ACHN (cell line): ENCODE data around the gene CLDN24.
"Not testable (repeated sequence)": the region's sequence is repeated elsewhere in the genome, so short reads cannot be mapped to it uniquely, and the experiment has no call there.

Experiments used
- DNase-seq: peaks from one replicate; pipeline ENCODE4 v3.0.0-alpha.2; 2015
- in situ Hi-C: cut with HindIII; loops from 2 replicates; pipeline ENCODE4 v1.10.0; 2017; ENCODE audit warnings: low sequenced_read_pairs, low pct_ligation_motif_present, low pct_unique_long_range_greater_than_20kb

The CLDN24 gene

DNA sequence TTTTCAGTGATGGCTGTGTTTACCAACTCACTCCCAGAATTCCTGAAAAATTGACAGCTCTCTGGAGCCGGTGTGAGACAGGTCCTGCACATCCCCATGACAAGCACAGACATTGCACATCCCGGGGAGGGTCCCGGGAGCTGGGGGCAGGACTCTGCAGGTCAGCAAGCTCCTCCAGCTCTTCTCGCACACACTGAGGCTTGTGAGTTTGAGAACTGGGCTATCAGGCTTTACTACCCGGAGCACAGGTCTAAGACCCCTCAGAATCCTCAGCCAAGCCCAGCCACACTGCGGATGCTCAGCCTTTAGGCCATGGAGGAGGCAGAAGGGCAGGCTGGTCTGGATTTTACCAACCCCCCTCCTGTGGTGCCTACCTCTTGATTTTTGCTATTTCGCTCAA, 5.6 kb upstream of the CLDN24 start:
- in situ Hi-C loops: no loop called here
- DNase-seq: no peak

- DNase-seq: no peak
- in situ Hi-C loops: no loop called here
Measured at GRCh38 chr4:183326853-183327252, 4.6 kb upstream of the CLDN24 start.

DNA sequence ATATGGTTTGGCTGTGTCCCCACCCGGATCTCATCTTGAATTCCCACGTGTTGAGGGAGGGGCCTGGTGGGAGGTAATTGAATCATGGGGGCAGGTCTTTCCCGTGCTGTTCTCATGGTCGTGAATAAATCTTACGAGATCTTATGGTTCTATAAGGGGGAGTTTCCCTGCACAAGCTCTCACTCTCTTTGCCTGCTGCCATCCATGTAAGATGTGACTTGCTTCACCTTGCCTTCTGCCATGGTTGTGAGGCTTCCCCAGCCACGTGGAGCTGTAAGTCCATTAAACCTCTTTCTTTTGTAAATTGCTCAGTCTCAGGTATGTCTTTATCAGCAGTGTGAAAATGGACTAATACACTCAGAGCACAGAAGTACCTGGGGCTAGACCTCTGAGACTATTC, 4.2 kb upstream of the CLDN24 start:
- in situ Hi-C loops, DNase-seq: not testable (repeated sequence)

GRCh38 chr4:183324619-183325018, 2.4 kb upstream of the CLDN24 start:
- in situ Hi-C loops: no loop called here
- DNase-seq: no peak

GRCh38 chr4:183324056-183324455, 1.8 kb upstream of the CLDN24 start:
- DNase-seq, in situ Hi-C loops: not testable (repeated sequence)

DNA sequence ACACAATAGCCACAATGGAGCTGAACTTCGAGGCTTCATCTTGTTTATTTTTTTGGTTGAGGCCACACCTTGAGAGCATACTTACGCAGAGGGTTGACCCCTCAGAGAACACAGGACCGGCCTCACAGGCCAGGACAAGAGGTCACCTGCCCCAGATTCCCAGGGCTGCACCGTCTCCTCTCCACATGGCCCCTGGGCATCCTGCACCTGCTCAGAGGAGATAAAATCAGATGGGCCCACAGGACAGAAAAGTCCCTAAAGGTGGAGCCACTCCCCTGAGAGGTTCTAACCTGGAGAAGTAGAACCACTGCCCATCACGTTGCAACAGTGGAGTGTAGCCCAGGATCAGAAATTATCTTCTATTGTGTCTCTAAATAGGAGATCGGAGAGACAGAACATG, 1.1 kb upstream of the CLDN24 start:
- DNase-seq: no peak
- in situ Hi-C loops: no loop called here

- no peak for DNase-seq
- in situ Hi-C loops: no loop called here
Measured at GRCh38 chr4:183321516-183321915, 710 bp downstream of the CLDN24 start.

GRCh38 chr4:183321079-183321478, 1.1 kb downstream of the CLDN24 start:
- in situ Hi-C loops: no loop called here

DNA sequence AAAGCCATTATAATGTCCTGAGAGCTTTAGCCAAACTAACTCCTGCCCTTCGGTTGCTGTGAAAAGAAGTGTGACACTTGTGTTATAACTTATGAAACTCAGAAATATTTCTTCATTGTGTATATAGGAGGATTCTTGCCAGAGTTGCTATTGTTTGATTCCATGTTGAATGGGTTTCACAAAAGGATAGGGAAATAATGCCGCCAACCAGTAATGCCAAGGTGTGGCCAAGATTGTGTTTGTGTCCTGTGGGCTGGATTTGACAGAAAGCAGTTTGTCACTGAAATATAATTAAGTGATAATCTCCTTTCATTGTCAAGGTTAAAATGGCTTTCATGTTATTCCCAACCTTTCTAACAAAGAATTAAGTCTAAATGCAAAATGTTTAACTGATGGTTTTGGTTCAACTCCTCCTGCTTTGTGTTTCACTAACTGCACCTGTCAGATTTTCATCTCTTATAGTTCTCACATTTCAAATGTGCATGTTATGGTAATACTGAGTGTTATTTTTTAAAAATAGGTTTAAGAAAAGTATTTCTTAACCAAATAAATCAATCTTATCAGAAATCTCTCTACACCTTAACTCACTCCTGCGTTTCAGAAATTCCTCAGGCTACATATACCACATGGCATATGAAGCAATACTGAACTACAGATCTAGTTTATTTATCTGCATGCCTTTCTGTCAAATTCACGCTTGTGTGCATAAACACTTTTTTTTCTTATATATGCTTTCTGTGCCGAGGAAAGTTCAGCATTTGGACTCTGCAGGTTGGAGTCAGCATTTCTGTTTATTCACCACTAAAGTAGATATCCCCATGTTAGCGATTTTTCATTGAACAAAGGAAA, 1.8 kb downstream of the CLDN24 start, which contains the start of gene CLDN22:
TSS of gene CLDN22 (minus strand) at position 66 of the 849 bp plus-strand sequence. CDS start at position 8, 58 bp downstream.
- no peak for DNase-seq
- in situ Hi-C loops: no loop called here

More at GRCh38 chr4:183321079-183321478, 1.1 kb downstream of the CLDN24 start:
- DNase-seq: no peak

DNA sequence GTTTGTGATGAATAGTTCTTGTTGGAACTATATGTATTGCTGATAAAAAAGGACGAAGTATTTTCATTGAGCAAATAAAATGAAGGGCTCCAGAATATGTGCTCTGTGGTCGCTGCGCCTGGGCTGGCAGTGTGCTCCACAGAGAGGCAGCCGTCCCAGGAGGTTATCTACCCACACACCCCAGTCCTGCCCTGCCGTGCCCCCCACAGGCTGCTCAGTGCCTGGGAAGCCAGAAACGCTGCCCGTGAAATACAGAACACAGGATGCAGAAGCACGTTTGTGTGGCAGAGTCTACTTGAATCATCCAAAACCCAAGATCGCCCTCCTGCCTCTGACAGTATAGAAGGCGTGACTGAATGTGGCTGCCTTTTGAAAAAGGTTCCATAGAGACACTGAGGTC, 3.6 kb downstream of the CLDN24 start:
- DNase-seq: no peak
- in situ Hi-C loops: no loop called here

- no peak for DNase-seq
- in situ Hi-C loops: no loop called here
Measured at GRCh38 chr4:183314806-183315205, 7.4 kb downstream of the CLDN24 start.

GRCh38 chr4:183314336-183314735, 7.9 kb downstream of the CLDN24 start:
- in situ Hi-C loops: no loop called here
- DNase-seq: no peak

DNA sequence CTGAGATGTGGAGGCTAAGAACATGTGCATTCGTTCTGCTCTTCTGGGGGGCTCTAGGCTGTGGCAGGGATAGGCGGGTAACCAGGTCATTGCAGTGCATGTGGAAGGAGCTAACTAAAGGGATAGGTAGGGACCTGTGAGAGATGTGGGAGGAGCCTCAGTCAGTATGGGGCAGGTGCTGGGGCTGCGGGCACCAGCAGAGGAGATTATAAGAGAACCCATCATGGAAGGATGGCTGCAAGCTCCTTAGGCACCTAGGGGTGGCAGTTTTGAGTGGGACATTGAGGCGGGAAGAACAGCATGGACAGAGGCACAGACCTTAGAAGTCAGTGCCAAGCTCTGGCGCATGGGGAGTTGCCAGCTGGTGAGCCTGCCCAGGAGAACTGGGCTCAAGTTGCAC, 9.4 kb downstream of the CLDN24 start:
- in situ Hi-C loops: no loop called here

GRCh38 chr4:183306811-183307210, 15.4 kb downstream of the CLDN24 start:
- no peak for DNase-seq
- in situ Hi-C loops: no loop called here

More for the DNA sequence above, 9.4 kb downstream of the CLDN24 start:
- DNase-seq: no peak

DNA sequence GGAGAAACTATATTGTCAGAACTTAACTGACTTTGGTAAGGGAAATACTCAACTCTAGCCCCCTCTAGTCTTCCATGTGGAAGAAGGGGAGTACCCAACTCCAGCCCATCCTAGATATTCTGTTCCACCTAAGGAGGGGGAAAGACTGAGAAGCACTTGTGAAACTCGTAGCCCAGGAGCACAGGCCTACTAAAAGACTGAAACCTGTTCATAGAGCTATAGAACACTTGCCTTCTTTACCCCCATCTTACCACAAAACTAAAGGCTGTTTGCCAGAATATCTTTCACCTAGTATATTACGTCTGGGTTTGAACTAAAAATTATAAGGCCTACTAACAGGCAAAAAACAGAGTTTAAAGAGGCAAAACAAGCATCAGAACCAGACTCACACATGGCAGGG, 17.7 kb downstream of the CLDN24 start:
- DNase-seq: no peak
- in situ Hi-C loops: no loop called here

GRCh38 chr4:183304067-183304466, 18.2 kb downstream of the CLDN24 start:
- no peak for DNase-seq
- in situ Hi-C loops: no loop called here

DNA sequence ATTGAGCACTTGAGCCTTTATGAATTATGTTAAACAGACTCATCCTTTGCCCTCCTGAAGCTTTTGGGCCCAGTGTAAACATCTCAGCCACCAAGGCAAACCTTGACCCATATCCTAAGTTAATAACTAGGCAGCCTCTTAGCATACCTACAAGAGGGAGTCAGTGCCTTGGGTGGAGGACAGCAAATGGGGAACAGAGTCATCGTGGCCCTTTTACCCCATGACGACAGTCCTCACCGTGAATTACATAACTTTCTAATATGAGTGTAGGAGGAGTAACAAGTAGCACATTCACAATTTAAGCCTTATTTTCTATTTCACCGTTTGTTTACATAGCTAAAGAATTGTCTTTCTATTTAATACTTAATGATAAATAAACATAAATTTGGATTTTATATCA, 18.9 kb downstream of the CLDN24 start:
- in situ Hi-C loops: no loop called here
- no peak for DNase-seq

GRCh38 chr4:183300655-183301054, 21.6 kb downstream of the CLDN24 start:
- no peak for DNase-seq
- in situ Hi-C loops: no loop called here

- peak; percentile 20 for DNase-seq
- in situ Hi-C loops: no loop called here
Measured at GRCh38 chr4:183300070-183300469, 22.2 kb downstream of the CLDN24 start.

GRCh38 chr4:183299464-183299863, 22.8 kb downstream of the CLDN24 start:
- in situ Hi-C loops: no loop called here
- no peak for DNase-seq
